Amygdala (tissue), 56 donors: ENCODE results near the gene COL1A2.

Source experiments
- DNase-seq, 56 donors: peaks; one replicate each; lab custom pipeline; 2025; lab: John Stamatoyannopoulos, UW

The COL1A2 gene

DNA sequence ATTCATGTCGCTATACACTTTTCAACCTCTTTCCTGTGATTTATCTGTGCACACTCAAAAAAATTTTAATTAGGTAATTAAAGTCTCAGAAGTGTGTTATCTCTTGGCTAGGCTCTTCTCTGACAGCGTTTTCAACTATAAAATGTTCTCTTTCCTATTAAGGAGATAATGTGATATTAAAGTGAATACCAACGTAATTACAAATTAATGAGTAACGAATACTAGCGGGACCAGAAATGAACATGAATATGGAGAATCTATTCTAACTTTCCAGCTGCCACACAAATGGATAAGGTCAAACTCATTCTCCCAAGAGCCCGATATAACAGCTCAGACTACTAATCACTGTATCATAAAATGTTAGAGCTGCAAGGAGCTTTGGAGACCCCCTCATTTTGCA lies 12.0 kb downstream of the COL1A2 start:
- no peak for DNase-seq

DNA sequence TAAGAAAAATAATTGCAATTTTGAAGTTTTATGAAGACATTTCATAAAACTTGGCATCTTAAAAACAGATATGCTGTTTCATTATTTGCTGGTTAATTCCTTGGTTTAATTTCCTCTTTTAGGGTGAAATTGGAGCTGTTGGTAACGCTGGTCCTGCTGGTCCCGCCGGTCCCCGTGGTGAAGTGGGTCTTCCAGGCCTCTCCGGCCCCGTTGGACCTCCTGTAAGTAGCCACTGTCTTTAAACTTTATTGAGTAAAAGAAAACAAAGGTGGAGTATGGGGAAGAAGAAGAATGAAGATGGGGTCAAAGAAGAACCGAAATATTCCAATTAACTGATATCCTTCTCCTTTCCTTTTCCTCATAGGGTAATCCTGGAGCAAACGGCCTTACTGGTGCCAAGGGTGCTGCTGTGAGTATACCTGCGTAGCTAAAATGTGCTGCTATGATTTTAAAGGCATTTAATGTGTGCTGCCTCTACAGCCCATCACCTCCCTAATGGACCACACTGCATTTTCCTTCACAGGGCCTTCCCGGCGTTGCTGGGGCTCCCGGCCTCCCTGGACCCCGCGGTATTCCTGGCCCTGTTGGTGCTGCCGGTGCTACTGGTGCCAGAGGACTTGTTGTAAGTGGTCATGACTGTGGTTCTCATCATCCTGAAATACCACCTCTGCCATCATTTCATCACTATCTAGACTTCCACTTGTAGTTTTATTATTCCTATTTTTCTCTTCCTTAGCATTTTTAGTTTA lies 14.7 kb downstream of the COL1A2 start:
- DNase-seq, result no peak

DNA sequence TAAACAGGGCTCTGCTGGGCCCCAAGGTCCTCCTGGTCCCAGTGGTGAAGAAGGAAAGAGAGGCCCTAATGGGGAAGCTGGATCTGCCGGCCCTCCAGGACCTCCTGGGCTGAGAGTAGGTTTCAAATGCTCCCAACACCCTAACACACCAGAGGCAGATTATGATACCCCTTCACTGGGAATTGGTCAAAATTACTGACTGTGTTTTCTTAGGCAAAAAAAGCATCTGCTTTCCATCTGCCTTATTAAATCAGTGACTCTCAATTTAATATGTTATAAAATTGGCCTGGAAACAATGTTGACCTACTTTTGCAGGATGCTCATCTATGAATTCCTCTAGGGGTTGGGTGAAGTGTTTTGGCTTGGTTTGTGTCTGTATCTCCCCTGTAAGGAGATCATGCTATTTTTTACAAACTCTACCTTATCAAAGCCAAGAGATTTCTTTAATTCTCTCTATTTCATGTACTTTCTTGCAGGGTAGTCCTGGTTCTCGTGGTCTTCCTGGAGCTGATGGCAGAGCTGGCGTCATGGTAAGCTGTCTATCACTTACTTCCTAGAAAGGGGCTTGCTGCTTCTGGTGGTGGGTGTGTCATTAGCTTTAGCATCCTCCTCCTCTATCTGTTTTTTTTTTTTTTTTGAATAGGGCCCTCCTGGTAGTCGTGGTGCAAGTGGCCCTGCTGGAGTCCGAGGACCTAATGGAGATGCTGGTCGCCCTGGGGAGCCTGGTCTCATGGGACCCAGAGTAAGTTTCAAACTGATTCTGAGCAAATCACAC lies 15.9 kb downstream of the COL1A2 start:
- no peak for DNase-seq

DNA sequence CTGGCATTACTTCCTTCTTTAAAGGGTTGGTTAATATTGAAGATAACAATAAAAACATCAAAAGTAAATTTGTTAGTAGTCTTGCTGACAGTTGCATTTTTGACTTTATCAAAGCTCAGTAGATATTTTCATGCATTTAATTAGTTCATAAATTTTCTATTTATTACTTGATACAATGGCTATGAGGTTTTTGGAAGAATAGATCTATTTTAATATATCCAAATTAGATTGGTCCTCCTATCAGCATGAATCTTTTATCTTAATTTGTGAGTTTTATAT lies 16.4 kb downstream of the COL1A2 start:
- DNase-seq, result no peak

DNA sequence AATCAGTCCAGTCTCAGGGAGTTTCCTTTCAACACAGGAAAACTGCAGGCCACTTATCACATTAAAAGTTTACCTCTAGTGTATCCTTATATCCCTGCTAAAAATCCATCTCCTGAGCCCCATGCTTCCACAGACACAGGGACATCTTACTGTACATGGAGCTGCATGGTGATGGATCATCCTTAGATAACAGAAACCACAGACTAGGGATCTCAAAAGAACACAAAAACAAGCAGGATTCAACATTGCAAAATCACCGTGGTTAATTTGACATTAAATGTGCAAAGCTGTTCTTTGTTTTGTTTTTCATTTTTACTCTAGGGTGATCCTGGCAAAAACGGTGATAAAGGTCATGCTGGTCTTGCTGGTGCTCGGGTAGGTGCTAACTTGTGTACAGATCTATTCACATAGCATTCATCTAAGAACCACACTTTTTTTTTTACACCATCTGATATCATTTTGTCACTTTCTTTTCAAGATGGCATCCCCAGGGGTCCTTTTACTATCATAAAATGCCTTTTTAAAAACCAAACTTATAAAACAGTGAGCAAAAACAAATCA lies 18.1 kb downstream of the COL1A2 start:
- DNase-seq, result no peak

DNA sequence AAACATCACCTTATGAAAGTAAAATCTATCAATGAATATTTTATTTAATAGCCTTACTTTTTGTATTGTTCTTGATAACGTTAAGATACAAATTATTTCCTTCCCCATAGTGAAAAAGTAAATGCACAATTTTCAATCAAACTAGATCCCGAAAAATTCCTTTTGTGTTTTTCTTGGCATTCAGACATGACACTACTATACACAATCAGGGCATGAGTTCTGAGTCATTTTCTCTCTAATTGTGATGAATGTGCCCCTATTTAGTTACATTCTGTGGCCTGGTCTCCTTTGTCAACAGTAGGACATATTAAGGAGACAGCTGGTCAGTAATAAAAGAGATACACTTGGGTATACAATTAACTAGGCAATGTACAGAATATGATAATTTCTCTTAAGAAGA lies 19.8 kb downstream of the COL1A2 start:
- DNase-seq, result no peak

DNA sequence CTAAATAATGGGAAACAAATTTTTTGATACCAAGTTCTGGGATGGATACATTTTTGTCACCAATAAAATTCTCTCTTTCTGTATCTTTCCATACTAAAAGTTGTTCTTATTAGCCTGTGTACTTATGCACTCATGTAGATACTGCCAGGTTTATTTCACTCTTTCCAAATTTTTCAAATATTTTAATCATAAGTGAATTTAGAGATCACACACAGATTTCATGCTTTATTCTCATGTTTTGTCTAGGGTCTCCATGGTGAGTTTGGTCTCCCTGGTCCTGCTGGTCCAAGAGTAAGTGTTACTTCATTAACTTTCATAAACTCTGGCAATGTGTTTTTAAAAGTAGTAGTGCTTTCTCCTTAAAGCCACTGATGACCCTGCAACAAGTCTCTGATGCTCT lies 20.3 kb downstream of the COL1A2 start:
- DNase-seq, result no peak

DNA sequence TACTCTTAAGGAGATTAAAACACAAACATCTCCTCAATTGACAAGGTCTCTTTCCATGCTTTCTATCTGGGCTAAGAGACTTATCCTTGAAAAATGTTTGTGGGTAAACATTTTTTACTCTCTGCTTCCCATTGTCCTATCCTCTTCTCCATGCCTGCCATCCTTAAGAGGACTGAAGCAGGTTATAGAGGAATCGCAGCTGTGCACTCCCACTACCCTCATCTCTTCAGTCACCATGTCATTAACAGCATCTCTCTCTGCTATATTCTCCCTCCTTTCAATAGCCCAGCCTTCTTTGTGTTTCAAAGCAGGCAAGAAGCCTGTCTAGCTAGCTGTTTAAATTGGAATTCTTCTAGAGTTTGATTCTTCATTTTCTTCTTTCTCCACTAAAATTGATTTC lies 22.6 kb downstream of the COL1A2 start:
- DNase-seq, result no peak

DNA sequence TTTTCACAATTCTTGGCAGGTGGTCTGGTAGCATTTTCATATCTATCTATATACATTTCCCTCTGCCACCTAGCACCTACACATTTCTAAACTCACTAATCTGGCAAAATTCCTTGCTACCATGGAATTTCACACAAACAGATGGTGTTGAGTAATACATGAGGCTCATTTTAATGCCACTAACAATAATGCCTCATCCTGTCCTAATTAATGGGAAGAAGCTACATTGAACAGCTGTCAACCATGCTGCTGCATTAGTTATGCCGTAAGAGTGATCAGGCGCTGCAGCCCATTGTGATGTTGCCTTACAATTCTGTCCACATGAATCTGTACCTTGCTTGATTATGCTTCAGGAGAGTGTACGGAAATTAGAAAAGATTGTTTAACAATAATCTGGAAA lies 23.2 kb downstream of the COL1A2 start:
- DNase-seq, result no peak

DNA sequence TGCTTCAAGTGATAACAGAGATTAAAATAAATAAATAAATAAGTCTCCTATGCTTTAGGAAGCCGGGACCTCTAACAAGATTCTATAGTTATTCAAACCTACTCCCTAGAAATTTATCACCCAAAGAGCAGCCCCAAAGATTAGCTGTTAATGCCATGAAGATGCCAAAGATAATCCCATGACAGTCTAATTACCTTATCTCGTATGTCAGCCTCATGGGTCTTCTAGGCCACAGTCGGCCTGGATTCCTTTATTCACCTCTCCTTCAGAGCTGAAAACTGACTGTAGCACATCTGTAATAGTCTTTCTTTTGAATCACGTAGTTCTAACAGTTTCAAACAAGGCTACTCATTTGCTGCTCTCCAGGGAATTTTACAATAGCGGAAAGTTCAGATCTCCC lies 24.2 kb downstream of the COL1A2 start:
- DNase-seq, result no peak

DNA sequence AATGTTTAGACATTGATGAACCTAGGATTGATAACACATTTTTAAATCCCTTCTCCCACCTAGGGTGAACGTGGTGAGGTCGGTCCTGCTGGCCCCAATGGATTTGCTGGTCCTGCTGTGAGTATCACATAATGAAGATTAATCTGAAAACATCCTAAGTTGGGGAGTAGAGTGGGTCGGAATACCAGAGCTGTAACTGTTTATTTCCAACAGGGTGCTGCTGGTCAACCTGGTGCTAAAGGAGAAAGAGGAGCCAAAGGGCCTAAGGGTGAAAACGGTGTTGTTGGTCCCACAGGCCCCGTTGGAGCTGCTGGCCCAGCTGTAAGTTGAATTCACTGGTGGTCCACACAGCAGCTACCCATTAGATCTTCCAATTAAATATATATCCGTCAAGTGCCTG lies 25.6 kb downstream of the COL1A2 start:
- no peak for DNase-seq

DNA sequence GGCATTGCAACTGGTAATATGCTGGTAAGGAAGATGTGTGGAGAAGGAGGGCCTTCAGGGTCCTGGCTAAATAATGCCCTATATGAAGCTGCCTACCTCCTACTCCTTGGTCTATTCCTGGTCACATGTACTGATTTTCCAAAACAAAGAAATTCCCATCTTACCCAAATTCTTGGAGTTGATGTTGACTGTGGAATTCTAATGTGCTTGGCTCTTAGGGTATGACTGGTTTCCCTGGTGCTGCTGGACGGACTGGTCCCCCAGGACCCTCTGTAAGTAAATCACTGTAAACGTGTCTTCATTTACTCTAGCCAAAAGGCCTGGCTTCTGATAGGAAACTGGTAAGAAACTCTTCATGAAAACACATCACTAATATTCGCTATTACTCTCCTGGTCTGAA lies 27.0 kb downstream of the COL1A2 start:
- no peak for DNase-seq

DNA sequence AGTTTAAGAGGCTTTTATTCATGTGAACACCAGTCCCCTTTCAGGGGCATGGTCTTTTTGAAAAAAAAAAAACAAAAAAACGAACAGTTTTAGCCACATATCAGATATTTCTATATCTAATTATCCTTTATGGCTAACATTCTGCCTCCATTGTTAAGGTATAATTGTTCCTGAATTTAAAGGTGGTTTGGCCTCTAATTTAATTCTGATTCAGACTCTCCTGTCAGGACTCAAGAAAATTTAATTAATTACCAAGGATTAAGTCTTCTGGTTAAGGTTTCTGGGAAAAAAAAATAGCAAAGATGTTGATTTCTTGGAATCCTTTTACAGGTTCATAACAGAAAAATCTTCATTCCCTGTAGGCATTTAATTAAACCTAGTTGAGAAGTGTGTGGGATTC lies 27.4 kb downstream of the COL1A2 start:
- no peak for DNase-seq

DNA sequence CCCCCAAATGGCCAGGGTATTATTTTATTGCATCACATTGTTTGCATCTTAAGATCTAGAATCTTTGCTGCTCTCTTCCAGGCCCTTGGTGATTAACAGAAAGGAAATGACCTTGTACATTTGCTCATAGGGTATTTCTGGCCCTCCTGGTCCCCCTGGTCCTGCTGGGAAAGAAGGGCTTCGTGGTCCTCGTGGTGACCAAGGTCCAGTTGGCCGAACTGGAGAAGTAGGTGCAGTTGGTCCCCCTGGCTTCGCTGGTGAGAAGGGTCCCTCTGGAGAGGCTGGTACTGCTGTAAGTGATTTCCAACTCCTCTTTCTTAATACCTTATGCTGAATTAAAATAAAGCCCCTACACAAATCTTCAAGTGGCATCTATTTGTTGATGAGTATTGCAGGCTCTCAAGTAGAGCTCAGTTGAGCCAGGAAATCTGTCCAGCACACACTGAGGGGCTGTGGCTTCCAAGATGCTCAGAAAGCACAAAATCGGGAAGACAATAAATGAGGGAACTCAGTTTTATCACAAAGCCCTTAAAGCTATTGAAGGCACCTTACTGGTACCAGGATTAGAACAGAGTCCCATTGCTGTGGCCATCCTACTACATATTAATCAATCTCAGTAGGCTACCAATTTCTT lies 28.2 kb downstream of the COL1A2 start:
- no peak for DNase-seq

DNA sequence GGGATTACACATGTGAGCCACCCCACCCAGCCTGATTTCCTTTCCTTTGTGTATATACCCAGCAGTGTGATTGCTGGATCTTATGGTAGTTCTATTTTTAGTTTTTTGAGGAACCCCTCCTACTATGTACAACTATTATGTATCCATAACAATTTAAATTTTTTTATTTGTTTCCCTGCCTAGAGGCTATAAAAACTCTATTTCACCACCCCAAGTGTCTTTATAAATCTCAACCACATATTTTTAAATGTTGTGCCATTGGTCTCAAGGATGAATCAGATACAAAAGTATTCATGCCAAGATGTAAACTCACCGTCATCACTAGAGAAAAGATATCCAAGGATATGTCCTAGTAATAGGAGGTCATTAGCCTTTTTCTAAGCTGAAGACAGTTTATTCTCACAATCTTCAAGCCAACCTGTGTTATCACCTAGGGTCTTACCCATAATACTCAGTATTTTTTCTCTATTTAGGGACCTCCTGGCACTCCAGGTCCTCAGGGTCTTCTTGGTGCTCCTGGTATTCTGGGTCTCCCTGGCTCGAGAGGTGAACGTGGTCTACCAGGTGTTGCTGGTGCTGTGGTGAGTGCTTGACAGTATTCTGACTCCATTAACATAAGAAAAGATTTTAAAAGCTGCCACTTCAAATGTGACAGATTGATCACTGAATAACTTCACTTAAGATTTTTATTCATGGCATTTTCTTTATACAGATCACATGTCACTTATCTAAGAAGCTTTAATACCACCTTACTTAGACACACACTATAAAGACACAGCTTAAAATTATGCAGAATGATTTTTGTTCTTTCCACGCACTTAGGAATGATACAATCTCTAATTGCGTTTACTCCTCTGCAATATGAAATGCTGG lies 29.4 kb downstream of the COL1A2 start:
- DNase-seq, result no peak

DNA sequence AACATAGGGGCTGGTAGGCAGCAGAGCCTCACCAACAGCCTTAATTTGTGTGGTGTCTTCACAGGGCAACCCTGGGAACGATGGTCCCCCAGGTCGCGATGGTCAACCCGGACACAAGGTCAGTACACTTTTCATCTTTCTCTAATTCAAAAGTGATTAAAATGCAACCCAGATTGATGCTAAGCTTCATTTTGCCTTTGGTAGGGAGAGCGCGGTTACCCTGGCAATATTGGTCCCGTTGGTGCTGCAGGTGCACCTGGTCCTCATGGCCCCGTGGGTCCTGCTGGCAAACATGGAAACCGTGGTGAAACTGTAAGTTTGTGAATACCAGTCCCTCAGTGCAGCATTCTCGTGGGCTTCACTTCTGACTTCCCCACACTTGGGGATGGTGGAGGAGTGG lies 30.9 kb downstream of the COL1A2 start:
- no peak for DNase-seq

DNA sequence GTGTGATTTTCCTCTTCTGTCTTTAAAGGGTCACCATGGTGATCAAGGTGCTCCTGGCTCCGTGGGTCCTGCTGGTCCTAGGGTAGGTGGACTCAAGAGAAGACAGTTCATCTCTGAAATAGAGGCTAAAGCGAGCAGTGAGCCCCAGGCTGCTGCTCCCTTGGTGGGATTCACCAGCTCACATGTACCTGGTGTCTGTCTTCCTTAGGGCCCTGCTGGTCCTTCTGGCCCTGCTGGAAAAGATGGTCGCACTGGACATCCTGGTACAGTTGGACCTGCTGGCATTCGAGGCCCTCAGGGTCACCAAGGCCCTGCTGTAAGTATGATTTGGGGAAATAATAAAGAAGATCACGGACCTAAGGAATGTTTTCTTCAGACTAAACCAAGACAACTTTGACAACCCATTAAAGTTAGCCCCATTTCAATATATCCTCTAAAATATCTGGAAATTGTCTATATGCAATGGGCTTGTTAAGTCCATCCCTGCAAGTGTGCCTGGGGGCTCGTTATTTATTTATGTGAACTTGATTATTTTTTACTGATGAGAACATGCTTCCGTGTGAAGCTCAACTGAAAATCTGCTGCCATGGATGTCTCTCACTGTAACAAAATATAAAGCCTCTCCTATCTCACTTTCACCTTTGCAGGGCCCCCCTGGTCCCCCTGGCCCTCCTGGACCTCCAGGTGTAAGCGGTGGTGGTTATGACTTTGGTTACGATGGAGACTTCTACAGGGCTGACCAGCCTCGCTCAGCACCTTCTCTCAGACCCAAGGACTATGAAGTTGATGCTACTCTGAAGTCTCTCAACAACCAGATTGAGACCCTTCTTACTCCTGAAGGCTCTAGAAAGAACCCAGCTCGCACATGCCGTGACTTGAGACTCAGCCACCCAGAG lies 32.5 kb downstream of the COL1A2 start:
- DNase-seq, result no peak

DNA sequence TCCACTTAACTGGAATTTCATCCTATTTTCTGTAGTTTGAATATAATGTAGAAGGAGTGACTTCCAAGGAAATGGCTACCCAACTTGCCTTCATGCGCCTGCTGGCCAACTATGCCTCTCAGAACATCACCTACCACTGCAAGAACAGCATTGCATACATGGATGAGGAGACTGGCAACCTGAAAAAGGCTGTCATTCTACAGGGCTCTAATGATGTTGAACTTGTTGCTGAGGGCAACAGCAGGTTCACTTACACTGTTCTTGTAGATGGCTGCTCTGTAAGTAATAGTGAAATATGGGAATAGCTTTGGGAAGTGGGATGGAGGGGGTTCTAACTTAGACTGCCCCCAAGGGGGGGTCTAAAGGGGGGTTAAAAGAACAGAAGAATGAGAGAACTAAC lies 34.5 kb downstream of the COL1A2 start:
- no peak for DNase-seq

DNA sequence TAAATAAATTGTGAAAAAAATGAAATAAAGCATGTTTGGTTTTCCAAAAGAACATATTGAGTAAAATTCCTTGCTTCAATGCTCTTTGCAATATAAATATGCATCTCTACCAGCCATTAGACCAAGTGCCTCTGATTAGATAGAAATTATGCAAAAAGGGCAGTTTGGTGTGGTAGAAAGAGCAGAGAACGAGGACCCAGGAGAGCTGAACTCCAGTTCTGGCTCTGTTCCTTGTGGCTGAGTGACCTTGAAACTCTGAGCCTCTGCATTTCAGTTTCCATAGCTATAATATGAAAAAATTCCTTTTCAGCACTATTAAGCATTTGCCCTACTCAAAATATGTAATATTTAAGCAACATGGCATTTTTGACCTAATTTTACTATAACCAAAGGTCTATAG lies 36.5 kb downstream of the COL1A2 start:
- no peak for DNase-seq
